PC-9 (cell line): Measurements from ENCODE around the gene DIDO1. TPM values are rescaled to one million over a fixed set of nuclear protein-coding genes. Genes with fewer than 3 reads are reported as not detected.

Experiments
- BruUV-seq: library from RNA; stranded (reverse); fragments of 400-500 nt; replicated peaks from 2 replicates; lab custom pipeline; 2021; lab: Mats Ljungman, UMichigan
- CTCF ChIA-PET: fragments of 300-600 bp; sonication (Branson Sonifier 250); formaldehyde crosslinking; loops from one replicate; lab custom pipeline; 2022; ENCODE audit warnings: antibody characterized with exemption; lab: Charles Lee
- POLR2A ChIA-PET: fragments of 300-600 bp; sonication (Branson Sonifier 250); formaldehyde crosslinking; loops from one replicate; lab custom pipeline; 2022; ENCODE audit warnings: antibody characterized with exemption; ENCODE audit not compliant: unreplicated experiment; lab: Charles Lee
- DNase-seq, 2 experiments: peaks; one replicate each; pipeline versions ENCODE4 v3.0.0 to v3.0.0-alpha.2; 2015 to 2022; ENCODE audit warnings: mixed read lengths in 1 of 2
- H2AFZ ChIP-seq: fragments of 200-600 bp; sonication (generic); 2 replicates; pipeline ENCODE4 v1.8.1; 2017; ENCODE audit warnings: antibody characterized with exemption
- H3F3A ChIP-seq: fragments of 200-600 bp; sonication (generic); 2 replicates; pipeline ENCODE4 v1.8.1; 2017; ENCODE audit warnings: antibody characterized with exemption, mild to moderate bottlenecking, low read depth; ENCODE audit not compliant: insufficient read depth
- H3K27ac ChIP-seq: fragments of 200-600 bp; sonication (generic); 2 replicates; pipeline ENCODE4 v1.6.1; 2016; ENCODE audit warnings: mixed run types
- H3K27me3 ChIP-seq: fragments of 200-600 bp; sonication (generic); 2 replicates; pipeline ENCODE4 v1.6.1; 2016; ENCODE audit warnings: low read depth, mixed run types; ENCODE audit not compliant: insufficient read depth
- H3K36me3 ChIP-seq: fragments of 200-600 bp; sonication (generic); 2 replicates; pipeline ENCODE4 v1.6.1; 2016; ENCODE audit warnings: low read depth, mixed run types
- H3K4me1 ChIP-seq: fragments of 200-600 bp; sonication (generic); replicated peaks from 2 replicates; pipeline ENCODE4 v1.6.1; 2016; ENCODE audit warnings: mixed run types; ENCODE audit not compliant: insufficient read depth
- H3K4me2 ChIP-seq: fragments of 200-600 bp; sonication (generic); 2 replicates; pipeline ENCODE4 v1.6.1; 2017; ENCODE audit warnings: mixed run types
- H3K4me3 ChIP-seq: fragments of 200-600 bp; sonication (generic); 2 replicates; pipeline ENCODE4 v1.6.1; 2016; ENCODE audit warnings: mixed run types
- H3K79me2 ChIP-seq: fragments of 200-600 bp; sonication (generic); 2 replicates; pipeline ENCODE4 v1.6.1; 2017; ENCODE audit warnings: low read depth, mixed run types
- H3K9me2 ChIP-seq: fragments of 200-600 bp; sonication (generic); 2 replicates; pipeline ENCODE4 v1.8.1; 2017; ENCODE audit warnings: mild to moderate bottlenecking; ENCODE audit not compliant: insufficient read depth
- H3K9me3 ChIP-seq: fragments of 200-600 bp; sonication (generic); 2 replicates; pipeline ENCODE4 v1.8.1; 2016; ENCODE audit warnings: low read depth; ENCODE audit not compliant: insufficient read depth
- H4K20me1 ChIP-seq: fragments of 200-600 bp; sonication (generic); 2 replicates; pipeline ENCODE4 v1.8.1; 2017; ENCODE audit not compliant: insufficient read depth
- EZH2 ChIP-seq: fragments of 200-600 bp; sonication (generic); IDR thresholded peaks from 2 replicates; pipeline ENCODE4 v1.8.0; 2017; ENCODE audit warnings: antibody characterized with exemption, low read depth
- intact Hi-C: fragments of 100-400 bp; cut with micrococcal nuclease; formaldehyde crosslinking; loops from one replicate; pipeline ENCODE4 v1.10.0; 2022; ENCODE audit not compliant: unreplicated experiment
- total RNA-seq: library from RNA; stranded (reverse); gene quantifications from 2 replicates; pipeline ENCODE4 v1.2.3, GENCODE V29; 2021
- TF ChIP-seq, protein P1 (sequence below): fragments of 200-600 bp; sonication (generic); conservative IDR thresholded peaks from 2 replicates; pipeline ENCODE4 v1.6.1; 2017; ENCODE audit warnings: mixed run types, antibody characterized with exemption, mild to moderate bottlenecking, moderate library complexity

Gene DIDO1
- total RNA-seq, 1 experiment from 2014 or later = 61.4 TPM

DNA sequence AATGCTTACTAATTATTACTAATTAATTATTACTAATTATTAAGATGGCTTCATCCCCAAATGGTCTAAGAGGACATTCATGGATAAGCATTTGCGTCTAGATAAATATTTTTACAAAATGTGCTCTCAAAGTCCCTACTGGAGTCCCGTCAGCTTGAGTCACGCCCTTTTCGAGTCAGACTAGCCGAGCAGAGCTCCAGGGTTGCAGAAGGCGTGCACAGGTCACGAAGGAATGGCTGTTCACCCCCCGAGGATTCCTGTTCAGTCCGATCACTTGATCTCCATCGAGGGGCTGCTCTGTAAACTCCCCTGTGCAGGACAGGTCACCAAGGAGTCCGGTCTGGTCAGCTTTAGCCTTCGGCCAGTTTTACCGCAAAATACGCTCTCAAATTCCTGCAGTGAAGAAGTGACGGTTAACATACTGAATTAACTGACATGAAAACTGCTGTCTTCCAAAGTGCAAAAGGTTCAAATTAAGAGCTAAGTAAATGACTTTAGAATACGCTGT is 84.5 kb downstream of the DIDO1 start:
- Histone ChIP-seq H3K27ac (no peak overlapping the region), H3K9me2 (no peaks in the 10 kb centered on the region), H3K4me2 (no peak overlapping the region), H4K20me1 (no peaks in the 10 kb centered on the region; the same call in 1 of the 2 replicates), H3F3A (peaks cover 21% of the 10 kb centered on the region; the same call in 1 of the 2 replicates), H3K79me2 (no peaks in the 10 kb centered on the region), H3K4me3 (no peak overlapping the region), H3K36me3 (no peaks in the 10 kb centered on the region; the same call in 1 of the 2 replicates), H3K27me3 (no peaks in the 10 kb centered on the region), H3K9me3 (no peaks in the 10 kb centered on the region), H3K4me1 (peaks cover 11% of the 10 kb centered on the region), H2AFZ (no peak overlapping the region)
- no TSS peak for BruUV-seq
- TF ChIP-seq EZH2 = no peak
- TF ChIP-seq, protein P1, sequence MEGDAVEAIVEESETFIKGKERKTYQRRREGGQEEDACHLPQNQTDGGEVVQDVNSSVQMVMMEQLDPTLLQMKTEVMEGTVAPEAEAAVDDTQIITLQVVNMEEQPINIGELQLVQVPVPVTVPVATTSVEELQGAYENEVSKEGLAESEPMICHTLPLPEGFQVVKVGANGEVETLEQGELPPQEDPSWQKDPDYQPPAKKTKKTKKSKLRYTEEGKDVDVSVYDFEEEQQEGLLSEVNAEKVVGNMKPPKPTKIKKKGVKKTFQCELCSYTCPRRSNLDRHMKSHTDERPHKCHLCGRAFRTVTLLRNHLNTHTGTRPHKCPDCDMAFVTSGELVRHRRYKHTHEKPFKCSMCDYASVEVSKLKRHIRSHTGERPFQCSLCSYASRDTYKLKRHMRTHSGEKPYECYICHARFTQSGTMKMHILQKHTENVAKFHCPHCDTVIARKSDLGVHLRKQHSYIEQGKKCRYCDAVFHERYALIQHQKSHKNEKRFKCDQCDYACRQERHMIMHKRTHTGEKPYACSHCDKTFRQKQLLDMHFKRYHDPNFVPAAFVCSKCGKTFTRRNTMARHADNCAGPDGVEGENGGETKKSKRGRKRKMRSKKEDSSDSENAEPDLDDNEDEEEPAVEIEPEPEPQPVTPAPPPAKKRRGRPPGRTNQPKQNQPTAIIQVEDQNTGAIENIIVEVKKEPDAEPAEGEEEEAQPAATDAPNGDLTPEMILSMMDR = no peak
- intact Hi-C loops = no loop called here
- POLR2A ChIA-PET = no interaction called here
- CTCF ChIA-PET = no interaction called here
- DNase-seq = no peak

DNA sequence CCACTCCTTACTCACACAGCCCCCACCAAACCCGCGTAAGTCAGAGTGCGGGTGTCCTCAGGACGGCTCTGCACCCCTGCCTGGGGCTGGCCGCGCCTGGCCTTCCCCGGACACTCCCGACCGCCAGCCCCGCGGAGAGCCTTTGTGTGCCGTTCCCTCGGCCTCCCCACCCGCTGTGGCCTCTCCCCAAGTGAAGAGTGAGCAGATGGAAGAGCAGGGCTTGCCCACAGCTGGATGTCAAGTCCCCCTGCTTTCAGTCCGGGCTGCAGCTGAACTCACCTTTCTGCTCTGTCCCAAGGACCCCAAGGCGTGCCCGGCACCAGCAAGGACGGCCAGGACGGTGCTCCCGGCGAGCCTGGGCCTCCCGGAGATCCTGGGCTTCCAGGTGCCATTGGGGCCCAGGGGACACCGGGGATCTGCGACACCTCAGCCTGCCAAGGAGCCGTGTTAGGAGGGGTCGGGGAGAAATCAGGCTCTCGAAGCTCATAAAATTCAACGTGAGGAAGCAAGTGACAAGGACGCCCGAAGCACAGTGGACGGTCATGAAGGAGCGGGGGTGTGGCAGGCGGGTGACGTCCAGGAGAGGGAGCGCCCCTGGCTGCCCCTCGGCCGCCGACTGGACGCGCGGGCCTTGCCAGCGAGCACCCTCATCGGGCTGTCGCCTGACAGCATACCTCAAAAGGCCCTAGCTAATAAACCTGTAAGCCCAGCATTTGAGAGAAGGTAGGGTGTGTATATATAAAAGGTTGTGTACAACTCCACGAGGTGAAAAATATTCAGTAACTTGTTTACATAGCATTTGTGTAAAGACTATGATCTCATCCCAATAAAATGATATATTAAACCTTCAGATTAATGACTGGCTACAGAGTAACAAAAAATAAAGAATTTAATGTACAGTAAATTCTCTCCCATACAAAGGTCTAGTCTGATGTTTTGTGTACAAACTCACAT is 85.8 kb downstream of the DIDO1 start:
- peak in 1 of 2 experiments; percentile 35 for DNase-seq
- Histone ChIP-seq H3K36me3 (no peaks in the 10 kb centered on the region; the same call in 1 of the 2 replicates), H3K4me2 (no peak overlapping the region), H3F3A (peaks cover 21% of the 10 kb centered on the region; the same call in 1 of the 2 replicates), H3K27ac (no peak overlapping the region), H3K4me3 (no peak overlapping the region), H3K9me2 (no peaks in the 10 kb centered on the region), H2AFZ (no peak overlapping the region), H3K27me3 (no peaks in the 10 kb centered on the region), H3K4me1 (peaks cover 11% of the 10 kb centered on the region), H3K79me2 (no peaks in the 10 kb centered on the region), H4K20me1 (no peaks in the 10 kb centered on the region), H3K9me3 (no peaks in the 10 kb centered on the region)
- CTCF ChIA-PET = no interaction called here
- no TSS peak for BruUV-seq
- intact Hi-C loops = no loop called here
- TF ChIP-seq, protein P1 = no peak
- TF ChIP-seq EZH2 = no peak
- POLR2A ChIA-PET = no interaction called here

DNA sequence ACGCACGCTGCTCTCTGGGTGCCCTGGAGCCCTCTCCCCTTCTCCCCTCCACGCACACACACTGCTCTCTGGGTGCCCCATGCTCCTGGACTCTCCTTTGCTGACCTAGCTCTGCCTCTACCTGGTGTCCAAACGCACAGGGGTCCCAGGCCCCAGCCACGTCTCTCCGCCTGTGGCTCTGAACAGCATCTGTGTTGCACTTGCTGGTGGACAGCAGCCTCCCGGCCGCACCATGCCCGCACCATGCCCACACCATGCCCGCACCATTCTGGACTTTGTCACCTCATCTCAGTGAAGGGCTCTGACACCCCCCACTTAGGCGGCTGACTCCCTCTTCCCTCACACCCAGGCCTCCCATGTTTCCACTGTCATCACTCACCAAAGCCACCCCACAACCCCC is 86.5 kb downstream of the DIDO1 start:
- H3F3A ChIP-seq = peaks cover 21% of the 10 kb centered on the region; the same call in 1 of the 2 replicates
- no peak for TF ChIP-seq EZH2
- TF ChIP-seq, protein P1 = no peak
- H2AFZ ChIP-seq = no peak overlapping the region
- ChIA-PET POLR2A (no interaction called here), CTCF (no interaction called here)
- intact Hi-C loops = no loop called here
- no peak overlapping the region for H3K27ac ChIP-seq
- BruUV-seq = no TSS peak
- no peak overlapping the region for H3K4me2 ChIP-seq
- H3K27me3 ChIP-seq = no peaks in the 10 kb centered on the region
- H4K20me1 ChIP-seq = no peaks in the 10 kb centered on the region
- no peak overlapping the region for H3K4me3 ChIP-seq
- H3K4me1 ChIP-seq = peaks cover 11% of the 10 kb centered on the region
- no peak for DNase-seq
- no peaks in the 10 kb centered on the region for H3K79me2 ChIP-seq
- H3K36me3 ChIP-seq = no peaks in the 10 kb centered on the region
- H3K9me2 ChIP-seq = no peaks in the 10 kb centered on the region
- no peaks in the 10 kb centered on the region for H3K9me3 ChIP-seq
